ENCODE measurements around the gene TNS4.

Gene TNS4

DNA sequence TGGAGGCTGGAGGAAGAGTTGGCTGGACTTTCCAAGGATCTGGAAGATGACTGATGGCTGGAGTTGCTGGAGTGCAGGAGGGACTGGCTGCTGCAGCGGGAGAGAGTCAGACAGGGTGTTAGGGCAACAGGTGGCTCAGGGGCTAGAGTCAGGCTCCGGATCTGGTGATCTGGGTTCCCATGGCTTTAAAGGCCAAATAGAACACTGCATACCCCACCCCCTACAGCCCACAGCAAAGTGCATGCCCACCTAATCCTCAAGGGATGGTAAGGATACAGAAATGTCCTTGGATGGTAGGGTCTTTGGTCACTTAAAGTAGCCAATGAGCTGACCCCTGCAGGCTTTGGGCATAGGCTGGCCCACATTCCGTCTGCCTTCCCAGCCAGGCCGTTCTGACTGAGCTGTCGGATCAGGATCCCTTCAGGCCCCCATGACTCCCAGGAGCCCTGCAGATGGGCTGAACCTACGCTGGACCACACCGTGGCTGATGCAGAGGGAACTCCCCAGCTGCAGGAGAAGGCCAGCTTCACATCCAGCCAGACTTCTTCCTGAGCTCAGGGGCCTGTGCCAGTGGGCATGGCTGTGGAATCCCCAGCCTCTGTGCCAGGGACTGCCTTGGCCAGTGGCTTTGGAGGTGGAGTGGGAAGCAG is 13.9 kb downstream of the TNS4 start:
- DNase-seq: no peak

DNA sequence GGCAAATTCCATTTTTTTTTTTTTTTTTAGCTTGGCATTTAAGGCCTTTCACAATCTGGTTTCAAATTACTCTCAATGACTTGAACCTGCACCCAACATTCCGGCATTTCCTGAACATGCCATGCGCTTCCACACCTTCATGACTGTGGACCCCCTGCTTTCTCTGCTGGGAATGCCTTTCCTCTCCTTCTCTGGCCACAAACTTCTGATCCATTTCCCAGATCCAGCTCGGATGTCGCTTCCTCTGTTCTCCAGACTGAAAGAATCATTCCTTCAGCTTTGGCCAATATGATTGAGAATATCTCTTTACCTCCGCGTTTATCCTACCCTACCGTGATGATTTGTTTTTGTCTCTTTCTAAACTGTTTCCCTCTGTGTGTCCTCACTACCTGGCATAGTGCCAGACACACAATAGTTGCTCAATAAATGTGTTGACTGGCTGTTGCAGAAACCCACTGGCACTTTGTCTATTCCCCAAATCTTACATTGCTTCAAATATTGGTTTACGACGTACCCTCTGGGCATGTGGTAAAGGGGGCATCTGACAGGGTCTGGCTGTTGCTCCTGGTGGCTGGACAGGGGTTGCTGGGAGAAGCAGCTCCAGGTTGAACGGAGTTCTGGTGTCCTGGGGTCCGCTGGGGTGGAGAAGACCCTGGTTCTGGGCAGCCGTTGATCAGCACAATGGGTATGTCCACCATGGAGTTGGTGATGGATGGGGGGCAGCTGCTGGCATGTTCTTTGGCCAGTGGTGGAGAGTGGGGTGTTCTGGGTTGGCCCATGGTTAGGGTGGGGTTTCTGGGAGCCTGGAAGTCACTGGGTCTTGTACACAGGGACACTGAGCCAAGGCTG is 14.7 kb downstream of the TNS4 start:
- no peak for DNase-seq

DNA sequence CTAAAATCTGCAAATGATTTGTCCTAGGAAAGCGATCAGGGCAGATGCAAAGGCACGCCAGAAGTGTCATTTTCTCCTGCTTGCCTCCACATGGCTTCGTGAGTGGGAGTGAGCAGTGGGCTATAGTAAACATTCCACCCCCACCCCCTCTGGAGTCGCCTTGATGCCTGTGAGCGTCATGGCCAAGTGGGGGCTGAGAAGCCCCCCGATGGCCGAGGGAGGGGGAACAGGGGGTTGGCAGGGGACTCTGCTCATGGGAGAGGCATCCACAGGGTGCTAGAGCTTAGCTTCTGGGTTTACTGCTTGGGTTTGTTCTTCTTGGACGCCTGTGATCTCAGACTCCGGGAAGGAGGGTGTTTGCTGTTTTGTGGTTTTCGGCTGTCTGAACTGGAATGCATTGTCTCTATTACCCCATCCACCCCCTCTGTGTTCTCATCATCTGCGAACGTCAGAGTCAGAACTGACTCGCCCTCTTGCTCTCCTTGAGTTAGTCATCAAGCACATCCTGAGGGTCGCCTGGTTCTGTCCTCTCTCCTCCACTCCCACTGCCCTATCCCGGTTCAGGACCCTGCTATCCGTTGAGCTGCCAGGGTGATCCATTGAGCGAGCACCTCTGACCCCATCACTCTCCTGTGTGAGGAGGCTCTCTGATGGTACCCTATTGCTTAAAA is 15.4 kb downstream of the TNS4 start:
- no peak for DNase-seq

DNA sequence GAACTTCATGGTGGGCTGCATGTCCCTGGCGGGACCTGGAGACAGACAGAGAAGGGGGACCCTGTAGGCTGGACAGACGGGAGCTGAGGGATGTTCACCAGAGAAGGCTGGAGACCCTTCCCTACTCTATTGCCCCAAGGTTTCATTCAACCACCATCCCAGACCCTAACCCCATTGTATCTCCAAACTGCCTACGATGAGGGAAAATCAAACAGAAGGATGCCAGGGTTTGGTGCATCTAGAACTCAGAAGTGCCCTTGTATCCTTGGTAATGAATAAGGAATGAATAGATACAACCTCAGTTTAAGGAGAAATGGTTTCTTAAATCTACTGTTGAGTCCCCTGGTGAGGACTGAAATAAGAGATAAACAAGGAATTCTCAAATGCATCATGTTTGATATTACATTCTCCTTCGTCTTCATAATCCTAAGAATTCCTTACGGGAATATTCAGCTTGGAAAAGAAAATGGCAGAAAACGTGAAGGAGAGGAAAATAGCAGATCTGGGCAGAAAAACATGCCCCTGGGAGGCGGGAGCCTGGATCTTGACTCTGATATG is 16.4 kb downstream of the TNS4 start:
- no peak for DNase-seq

DNA sequence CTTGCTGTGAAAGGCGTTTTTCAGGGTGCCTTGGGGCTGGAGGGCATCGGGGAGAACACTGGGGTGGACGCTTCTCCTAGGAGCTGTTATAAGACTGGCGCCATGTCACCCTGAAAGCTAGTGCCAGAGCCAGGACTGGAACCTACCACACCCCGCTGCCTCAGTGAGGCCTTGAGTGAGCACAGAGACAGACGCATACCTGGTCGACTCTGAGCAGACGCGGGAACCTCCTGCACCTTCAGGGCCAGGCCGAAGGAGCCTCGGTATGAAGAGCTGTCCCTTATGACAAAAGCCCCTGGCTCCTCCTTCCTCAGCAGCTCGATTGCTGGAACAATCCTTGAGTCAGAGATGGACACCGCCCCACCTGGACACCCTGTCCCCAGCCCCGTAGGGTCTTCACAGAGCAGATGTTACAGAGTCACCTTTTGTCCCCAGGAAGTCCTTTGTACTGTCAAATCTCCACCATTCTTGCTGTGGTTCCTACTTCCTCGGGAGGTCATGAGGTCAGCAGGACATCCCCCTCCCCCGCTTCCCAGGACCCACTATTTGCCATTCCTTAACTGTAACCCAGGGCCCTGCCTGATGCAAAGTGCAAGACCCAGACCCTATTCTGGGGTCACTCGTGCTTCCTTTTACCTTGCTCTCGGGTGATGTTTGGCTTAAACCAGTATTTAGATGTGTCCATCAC is 17.0 kb downstream of the TNS4 start:
- no peak for DNase-seq

DNA sequence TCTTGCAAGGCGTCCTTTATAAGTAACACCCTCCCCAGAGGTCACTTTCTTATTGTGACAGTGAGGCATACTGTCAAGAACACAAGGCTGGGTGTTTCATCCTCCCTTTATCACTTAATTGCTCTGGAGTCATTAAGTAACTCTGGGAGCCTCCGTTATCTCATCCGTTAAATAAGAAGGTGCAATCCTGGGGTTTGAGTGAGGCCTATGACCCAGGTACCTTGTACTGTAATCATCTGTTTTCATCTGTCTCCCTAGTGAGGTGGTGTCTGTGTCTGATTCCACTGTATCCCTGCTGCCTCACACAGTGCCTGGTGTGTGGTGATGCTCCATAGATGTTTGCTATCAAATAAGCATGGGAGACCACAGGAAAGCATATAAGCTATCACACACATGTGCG is 17.7 kb downstream of the TNS4 start:
- DNase-seq: no peak

DNA sequence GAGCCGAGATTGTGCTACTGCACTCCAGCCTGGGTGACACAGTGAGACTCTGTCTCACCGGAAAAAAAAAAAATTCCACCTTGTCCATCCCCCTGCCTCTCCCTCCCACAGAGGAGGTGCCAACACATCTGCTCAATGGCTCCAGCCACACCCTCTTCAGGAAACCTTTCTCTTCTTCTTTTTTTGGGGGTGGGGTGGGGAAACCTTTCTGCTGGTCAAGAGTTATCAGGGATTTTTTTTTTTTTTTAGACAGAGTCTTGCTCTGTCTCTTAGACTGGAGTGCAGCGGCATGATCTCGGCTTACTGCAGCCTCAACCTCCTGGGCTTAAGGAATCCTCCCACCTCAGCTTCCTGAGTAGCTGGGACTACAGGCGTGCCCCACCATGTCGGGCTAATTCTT is 18.7 kb downstream of the TNS4 start:
- DNase-seq: no peak

DNA sequence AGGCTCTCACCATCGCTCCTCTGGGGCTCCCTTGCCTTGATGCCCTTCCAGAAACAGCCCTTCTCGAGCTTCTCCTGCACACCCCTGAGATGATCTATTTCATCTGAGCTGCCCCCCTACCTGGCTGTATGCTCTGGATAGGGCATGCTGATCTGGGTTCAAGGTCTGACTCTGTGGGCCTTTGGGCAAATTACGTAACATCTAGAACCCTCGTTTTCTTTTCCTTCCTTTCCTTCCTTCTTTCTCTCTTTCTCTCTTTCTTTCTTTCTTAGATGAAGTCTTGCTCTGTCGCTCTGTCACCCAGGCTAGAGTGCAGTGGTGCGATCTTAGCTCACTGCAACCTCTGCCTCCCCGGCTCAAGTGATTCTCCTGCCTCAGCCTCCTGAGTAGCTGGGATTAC is 20.3 kb downstream of the TNS4 start:
- DNase-seq: no peak

DNA sequence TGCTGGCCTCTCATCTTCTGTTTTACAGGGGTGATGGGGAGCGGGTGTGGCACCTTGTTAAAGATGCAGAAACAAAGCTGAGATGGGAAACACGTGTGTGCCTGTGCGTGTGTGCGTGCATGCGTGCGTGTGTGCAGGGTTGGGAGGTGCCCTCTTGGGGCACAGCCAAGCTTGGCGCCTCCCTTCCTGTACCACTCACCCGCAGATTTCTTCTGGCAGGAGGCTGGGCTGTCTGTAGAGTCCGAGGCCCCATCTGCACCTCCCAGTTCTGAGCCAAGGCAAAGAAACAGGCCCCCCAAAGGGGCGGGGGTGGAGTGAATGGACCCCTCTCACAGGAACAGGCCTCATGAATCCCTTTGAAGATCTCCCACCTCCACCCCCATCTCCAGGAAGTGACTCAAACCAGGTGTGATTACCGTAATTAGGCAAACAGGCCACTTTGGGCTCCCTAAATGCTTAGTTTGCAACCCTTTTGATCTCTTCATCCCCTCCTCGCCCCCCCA is 20.9 kb downstream of the TNS4 start:
- no peak for DNase-seq

DNA sequence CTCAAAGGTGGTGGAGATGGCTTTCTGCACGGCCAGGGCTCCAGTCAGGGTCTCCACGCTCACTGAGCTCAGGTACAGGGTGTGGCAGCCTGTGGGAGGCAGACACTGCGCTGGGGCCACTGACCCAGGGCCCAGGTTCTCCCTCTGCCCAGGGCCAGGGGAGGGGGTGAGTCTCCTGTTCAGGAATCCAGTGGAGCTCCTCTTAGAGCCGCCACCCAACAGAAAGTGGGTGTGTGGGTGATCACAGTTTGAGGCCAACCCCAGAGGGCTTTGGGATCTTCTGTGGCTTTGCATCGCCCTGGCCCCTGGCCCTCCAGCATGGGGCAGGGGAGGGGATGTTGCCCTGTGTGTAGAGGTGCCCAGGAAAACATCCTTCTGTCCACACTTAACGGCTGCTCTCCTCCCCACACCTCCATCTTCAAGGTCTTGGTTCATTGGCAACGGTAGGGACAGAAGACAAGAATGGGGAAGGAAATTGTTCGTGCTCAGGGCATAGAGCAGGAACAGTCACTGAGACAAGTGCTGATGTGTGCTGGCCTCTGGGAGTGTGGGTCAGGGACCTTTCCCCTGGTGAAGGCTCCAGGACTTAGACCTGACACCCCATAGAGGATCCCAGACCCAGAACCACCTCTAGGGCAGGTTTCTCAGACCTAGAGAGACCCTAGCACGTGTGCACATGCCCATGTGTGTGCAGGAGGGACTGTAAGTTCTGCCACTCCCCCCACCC is 21.5 kb downstream of the TNS4 start:
- no peak for DNase-seq

DNA sequence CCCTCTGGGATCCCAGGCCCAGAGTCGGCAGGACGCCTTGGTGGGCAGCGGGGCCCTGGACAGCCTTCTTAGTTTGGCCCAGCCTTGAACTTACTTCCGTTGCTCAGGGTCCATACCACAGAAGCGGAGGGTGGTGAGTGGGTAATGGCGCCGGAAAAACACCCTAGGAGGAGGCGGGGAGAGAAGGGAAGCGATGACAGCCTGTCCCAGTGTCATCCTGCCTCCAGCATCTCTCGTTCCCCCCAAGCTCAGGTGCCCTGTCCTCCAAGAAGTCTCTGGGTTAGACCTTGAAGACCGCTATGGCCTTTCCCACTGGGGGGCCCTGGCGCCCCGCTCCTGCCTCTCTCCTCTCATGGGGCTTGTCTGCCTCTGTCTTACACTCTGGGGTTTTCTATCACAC is 22.9 kb downstream of the TNS4 start:
- DNase-seq: no peak

DNA sequence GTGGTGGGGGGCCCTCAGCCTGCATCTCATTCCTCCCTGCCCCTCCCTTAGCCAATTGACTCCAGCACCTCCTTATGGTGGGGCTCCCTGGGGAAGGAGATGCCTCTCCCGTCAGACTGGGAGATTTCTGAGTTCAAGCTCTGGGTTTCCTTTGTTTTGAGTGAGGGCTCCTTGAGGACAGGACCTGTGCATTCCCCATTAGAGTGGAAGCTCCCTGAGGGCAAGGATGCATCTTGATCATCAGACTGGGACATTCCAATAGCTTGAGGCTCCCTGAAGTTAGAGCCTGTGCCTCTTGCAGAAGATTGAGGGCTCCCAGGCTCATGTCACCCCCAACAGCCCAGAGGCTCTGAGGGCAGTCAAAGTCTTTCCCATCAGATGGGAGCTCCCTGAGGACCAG is 23.6 kb downstream of the TNS4 start:
- DNase-seq: no peak

DNA sequence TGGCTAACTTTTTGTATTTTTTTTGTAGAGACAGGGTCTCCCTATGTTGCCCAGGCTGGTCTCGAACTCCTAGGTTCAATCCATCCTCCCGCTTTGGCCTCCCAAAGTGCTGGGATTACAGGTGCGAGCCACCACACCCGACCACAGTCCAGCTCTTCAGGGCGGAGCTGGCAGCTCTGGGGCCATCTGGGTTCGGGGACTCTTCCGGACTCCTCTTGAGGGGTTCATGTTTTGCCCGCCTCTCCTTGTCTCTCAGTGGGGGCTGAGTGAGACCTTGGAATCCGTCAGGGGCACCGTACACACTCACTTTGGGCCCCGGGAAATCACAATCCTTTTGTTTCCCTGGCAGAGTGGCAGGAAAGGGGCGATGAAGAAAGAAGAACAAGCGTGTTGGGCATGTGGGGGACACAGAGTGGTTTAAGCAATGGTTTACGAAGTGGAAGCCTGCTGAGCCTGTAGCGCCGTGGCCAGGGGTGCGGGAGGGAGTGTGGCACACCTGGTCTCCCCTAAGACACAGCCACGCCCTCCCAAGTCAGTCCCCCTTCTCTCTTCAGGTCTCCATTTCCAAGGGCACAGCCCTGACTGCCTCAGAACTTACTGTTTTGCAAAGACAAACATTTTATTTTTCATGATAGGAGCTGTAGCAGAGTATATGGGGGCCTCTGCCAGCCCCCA is 26.1 kb downstream of the TNS4 start:
- DNase-seq: no peak

DNA sequence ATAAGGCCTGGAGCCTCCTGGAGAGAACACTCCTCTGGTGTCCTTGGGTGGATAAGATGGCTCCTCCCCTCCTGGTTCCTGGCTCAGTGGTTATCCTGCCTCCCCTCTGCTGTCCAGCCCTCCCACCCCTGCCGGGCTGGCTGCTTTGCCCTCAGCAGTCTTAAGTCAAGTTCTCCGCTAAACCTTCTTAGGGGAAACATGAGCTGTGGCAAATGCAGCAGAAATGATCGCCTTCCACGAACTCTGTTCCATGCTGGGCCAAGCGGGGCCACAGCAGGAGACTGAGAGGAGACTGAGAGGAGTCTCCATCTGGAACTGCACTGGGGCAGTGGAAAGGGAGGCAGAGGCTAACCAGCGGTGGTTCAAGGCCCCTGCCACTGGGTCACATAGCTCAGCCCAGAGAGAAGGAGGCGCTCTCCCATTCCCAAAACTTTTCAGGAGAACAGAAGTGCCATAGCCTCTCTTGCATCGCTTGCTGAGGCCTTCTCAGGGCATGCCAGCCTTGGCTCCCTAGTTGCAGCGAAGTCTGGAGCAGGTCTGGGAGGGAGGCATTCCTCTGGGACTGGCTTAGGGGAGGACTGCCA is 26.9 kb downstream of the TNS4 start:
- no peak for DNase-seq

DNA sequence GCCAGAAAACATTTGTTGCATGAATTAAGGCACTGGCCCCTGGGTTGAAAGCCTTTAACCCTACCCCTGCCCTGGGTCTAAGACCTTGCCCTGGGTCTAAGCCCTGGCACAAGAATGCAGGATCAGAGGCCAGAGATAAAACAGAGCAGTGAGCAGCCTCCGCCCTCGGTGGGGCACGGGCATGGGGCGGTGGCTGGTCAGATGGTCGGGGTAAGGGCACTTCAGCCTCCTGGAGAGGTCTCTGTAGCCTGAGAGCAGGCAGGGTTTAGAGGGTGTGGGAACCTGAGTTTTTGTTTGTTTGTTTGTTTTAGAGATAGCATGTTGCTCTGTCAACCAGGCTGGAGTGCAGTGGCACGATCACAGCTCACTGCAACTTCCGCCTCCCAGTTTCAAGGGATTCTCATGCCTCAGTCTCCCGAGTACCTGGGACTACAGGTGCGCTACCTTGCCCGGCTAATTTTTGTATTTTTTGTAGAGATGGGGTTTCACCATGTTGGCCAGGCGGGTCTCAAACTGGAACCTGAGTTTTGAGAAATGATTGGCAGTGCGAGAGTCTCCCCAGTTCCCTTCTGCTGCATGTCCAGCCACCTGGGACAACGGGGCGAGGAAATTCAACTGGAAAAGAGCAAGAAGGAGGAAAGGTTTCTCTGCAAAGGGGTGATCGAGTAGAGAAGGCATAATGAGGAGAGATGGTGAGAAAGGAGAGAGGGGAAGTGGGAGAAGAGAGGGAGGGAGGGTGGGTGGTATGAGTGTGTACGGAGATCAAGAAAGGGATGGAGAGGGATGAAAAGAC is 27.7 kb downstream of the TNS4 start:
- no peak for DNase-seq

DNA sequence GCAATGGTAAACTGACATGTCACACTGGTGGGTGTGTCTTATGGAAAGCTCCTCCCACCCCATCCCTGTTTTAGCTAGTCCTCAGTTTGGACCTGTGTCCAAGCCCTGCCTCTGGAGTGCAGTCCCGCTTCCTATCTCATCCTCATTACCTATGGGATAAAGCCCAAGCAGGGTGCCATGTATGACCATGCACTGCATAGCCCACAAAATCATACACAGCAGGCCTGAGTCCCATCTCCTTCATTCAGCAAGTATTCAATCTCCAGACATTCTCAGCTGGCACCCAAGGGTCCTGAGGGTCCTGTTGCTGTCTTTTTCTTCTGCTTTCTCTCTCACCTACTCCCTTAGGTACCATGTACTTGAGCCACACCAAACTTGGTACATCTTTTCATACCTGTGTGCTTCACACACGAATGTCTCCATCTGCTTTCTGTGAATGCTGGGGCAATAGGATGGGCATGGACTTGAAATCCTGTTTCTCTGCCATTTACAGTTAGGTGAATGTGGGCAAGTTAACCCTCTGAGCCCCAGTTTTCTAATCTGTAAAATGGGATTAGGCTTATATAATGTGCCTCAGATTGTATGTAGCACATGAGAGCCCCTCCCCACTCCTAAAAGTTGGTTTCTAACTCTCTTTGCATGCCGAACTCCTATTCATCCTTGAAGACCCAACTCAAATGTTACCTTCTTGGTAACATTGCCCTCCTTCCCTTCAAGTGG is 28.5 kb downstream of the TNS4 start:
- no peak for DNase-seq

DNA sequence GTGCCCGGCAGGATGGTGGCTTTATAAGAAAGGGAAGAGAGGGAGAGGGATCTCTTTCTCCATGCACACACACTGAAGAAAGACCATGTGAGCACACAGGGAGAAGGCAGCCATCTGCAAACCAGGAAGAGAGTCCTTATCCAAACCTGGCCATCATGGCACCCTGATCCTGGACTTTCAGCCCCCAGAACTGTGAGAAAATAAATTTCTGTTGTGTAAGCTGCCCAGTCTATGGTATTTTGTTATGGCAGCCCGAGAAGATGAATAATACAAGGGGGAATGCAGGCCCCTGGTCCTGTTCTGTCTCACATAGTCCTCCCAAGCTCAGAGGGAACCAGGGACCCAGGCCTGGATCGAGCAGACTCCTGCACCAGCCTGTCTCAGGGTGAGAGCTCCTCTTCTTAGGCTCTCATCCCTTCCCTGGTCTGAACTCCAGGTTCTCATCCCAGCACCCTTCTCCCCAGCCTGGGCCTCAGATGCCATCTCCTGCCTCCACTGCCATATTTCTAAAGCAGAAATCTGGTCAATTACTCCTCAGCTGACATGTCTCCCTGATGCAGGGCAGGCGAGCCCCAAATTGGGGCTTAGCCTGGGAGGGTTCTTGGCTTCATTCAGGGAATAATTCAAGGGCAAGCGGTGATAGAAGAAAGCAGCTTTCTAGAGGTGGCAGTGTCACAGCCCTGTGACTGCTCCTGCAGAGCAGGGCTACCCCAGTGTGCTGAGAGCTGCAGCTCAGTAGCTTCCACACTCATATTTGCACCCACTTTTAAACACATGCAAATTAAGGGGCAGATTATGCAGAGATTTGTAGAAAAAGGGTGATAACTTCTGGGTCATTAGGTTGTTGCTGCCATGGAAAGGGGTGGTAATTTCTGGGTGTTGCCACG is 29.3 kb downstream of the TNS4 start:
- DNase-seq: no peak
